Nephron progenitor cell (in vitro differentiated cells): ENCODE results near the gene SSNA1.

Source experiments
- DNase-seq: peaks from one replicate; pipeline ENCODE4 v3.0.0; 2021
- H3K27ac Mint-ChIP-seq: 2 replicates; pipeline ENCODE4 v1.8.0; 2021; ENCODE audit warnings: mild to moderate bottlenecking, moderate library complexity, mixed read lengths
- H3K27me3 Mint-ChIP-seq: 2 replicates; pipeline ENCODE4 v1.8.0; 2021; ENCODE audit warnings: mild to moderate bottlenecking, low read depth, mixed read lengths; ENCODE audit not compliant: poor library complexity
- H3K36me3 Mint-ChIP-seq: 2 replicates; pipeline ENCODE4 v1.8.0; 2021; ENCODE audit warnings: low read depth, mixed read lengths
- H3K4me1 Mint-ChIP-seq: 2 replicates; pipeline ENCODE4 v1.8.0; 2021; ENCODE audit warnings: mixed read lengths
- H3K4me3 Mint-ChIP-seq: 2 replicates; pipeline ENCODE4 v1.8.0; 2021; ENCODE audit warnings: mild to moderate bottlenecking, moderate library complexity, mixed read lengths
- H3K9me3 Mint-ChIP-seq: 2 replicates; pipeline ENCODE4 v1.8.0; 2021; ENCODE audit warnings: mild to moderate bottlenecking, moderate library complexity, mixed read lengths
- TF ChIP-seq, protein P1 (sequence below): fragments of 200-600 bp; sonication (generic); IDR thresholded peaks from 2 replicates; pipeline ENCODE4 v1.5.0; 2021; ENCODE audit warnings: antibody characterized with exemption

Gene SSNA1

DNA sequence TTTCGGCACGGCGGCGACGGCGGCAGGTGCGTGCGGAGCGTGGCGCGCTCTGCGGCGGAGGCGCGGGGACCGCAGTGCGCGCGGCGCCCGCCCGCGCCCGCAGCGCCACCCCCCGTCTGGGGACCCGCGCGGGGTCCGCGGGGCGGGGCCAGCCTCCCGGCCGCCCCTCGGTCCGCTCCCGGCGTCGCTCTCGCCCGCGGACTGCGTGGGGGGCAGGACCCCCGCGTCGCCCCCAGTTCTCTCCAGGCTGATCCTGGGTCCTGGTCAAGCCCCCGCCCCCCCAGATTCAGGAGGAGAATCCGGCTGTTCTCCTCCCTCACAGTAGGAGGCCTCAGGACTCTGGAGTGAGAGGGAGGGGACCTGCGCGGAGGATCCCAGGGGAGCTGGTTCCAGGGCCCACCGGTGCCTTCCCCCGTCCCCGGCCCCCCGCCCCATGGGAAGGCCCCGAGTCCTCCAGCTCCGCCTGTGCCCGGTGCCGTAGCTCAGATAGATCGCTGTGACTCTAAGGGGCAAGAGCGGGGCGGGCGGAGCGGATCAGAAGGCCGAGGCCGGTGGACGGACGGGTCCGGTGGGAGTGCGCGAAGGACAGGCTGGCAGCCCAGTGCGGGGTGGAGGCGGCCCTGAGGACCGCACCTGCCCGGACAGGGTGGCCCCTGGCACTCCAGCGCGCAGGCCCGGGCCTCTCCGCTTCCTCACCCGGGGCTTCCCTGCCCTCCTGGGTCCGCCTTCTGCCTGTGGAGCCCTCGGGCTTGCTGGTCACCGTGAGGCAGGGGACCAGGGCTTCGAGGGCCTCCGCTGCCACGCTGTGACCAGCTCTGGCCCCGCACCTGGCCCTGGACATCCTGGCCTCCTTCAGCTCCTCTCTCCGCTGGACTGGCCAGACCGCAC, 34.0 kb downstream of the SSNA1 start, which contains the start of gene RNF208:
Gene RNF208 (minus strand): TSS at position 51 of the 888 bp plus-strand sequence. CDS start 1,028 bp downstream, outside the sequence.
- H3K4me3 Mint-ChIP-seq: peak within 1 kb of the TSS; percentile 75
- H3K27ac Mint-ChIP-seq: no peak within 1 kb of the TSS
- TF ChIP-seq, protein P1, sequence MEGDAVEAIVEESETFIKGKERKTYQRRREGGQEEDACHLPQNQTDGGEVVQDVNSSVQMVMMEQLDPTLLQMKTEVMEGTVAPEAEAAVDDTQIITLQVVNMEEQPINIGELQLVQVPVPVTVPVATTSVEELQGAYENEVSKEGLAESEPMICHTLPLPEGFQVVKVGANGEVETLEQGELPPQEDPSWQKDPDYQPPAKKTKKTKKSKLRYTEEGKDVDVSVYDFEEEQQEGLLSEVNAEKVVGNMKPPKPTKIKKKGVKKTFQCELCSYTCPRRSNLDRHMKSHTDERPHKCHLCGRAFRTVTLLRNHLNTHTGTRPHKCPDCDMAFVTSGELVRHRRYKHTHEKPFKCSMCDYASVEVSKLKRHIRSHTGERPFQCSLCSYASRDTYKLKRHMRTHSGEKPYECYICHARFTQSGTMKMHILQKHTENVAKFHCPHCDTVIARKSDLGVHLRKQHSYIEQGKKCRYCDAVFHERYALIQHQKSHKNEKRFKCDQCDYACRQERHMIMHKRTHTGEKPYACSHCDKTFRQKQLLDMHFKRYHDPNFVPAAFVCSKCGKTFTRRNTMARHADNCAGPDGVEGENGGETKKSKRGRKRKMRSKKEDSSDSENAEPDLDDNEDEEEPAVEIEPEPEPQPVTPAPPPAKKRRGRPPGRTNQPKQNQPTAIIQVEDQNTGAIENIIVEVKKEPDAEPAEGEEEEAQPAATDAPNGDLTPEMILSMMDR: no peak
- H3K27me3 Mint-ChIP-seq: peaks cover 4% of the 10 kb centered on the region
- DNase-seq: peak; percentile 55
- no peaks in the 10 kb centered on the region for H3K9me3 Mint-ChIP-seq
- H3K4me1 Mint-ChIP-seq: peaks cover 5% of the 10 kb centered on the region
- H3K36me3 Mint-ChIP-seq: no peaks in the 10 kb centered on the region

GRCh38 chr9:137223078-137223970, 34.8 kb downstream of the SSNA1 start:
- Mint-ChIP-seq H3K27ac (no peak overlapping the region), H3K4me3 (peak overlapping the region; percentile 75), H3K27me3 (peaks cover 4% of the 10 kb centered on the region), H3K9me3 (no peaks in the 10 kb centered on the region), H3K4me1 (peaks cover 10% of the 10 kb centered on the region), H3K36me3 (no peaks in the 10 kb centered on the region)
- TF ChIP-seq, protein P1: no peak
- DNase-seq: peak; percentile 95

DNA sequence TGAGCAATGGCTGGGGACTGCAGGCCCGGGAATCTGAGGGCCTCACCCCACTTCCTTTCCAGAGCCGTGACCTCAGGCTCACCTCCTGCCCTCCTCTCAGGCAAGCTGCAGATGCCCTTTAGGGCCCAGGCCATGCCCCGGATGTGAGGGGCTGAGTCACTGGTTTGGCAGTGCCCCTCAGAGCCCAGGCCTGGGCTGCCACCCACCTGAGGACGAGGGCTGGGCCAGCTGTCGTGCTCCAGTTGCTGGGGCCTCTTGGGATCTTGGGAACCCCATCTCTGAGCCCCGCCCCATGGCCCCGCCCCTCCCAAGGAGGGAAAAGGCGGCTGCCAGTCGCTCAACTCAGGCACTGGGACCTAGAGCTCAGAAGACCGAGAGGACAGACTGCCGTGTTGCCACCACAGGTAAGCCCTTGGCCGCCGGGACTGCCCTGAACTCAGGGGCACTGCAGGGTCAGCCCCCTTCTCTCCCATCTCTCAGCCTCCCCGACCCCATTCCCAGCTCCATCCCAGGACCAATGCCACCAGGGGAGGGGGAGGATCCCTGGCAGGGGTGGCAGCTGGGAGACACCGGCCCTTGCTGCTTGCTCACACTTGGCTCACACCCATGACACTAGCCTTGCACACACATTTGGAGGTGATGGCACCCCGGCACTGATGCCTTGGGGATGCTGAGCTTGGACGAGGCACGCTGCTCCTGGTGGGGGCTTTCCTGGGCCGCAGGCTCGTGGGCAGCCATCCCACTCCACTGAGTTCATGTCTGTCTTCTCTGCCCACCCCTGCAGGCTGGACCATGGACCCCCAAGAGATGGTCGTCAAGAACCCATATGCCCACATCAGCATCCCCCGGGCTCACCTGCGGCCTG, 36.6 kb downstream of the SSNA1 start, which contains the start of gene CYSRT1:
Gene CYSRT1 (plus strand): TSS at position 345 of the 865 bp plus-strand sequence. CDS start 448 bp downstream, at position 793.
- H3K36me3 Mint-ChIP-seq: no peaks in the 10 kb centered on the region
- DNase-seq: no peak
- H3K4me1 Mint-ChIP-seq: peaks cover 14% of the 10 kb centered on the region
- H3K27me3 Mint-ChIP-seq: peaks cover 4% of the 10 kb centered on the region
- peak within 1 kb of the TSS; percentile 75 for H3K4me3 Mint-ChIP-seq
- TF ChIP-seq, protein P1: no peak
- no peaks in the 10 kb centered on the region for H3K9me3 Mint-ChIP-seq
- H3K27ac Mint-ChIP-seq: no peak within 1 kb of the TSS

DNA sequence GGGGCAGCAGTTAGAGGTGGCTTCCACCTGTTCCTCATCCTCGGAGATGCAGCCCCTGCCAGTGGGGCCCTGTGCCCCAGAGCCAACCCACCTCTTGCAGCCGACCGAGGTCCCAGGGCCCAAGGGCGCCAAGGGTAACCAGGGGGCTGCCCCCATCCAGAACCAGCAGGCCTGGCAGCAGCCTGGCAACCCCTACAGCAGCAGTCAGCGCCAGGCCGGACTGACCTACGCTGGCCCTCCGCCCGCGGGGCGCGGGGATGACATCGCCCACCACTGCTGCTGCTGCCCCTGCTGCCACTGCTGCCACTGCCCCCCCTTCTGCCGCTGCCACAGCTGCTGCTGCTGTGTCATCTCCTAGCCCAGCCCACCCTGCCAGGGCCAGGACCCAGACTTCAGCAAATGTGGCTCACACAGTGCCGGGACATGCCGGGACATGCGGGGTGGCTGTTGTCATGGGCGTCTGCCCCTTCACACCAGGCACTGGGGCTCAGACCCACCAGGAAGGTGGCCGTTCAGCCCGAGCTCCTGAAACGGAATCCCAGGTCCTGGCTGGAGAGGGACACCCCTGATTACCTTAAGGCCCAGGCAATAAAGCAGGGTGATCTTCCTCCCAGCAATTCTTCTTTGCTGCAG, 37.3 kb downstream of the SSNA1 start:
- TF ChIP-seq, protein P1: no peak
- H3K36me3 Mint-ChIP-seq: no peaks in the 10 kb centered on the region
- no peak for DNase-seq
- H3K27me3 Mint-ChIP-seq: peaks cover 4% of the 10 kb centered on the region
- no peak overlapping the region for H3K27ac Mint-ChIP-seq
- peaks cover 14% of the 10 kb centered on the region for H3K4me1 Mint-ChIP-seq
- no peak overlapping the region for H3K4me3 Mint-ChIP-seq
- H3K9me3 Mint-ChIP-seq: no peaks in the 10 kb centered on the region
